ENCODE results near the gene LILRB1. TPM values are rescaled to one million over a fixed set of nuclear protein-coding genes. Genes with fewer than 3 reads are reported as not detected.

LILRB1 gene
- total and polyA plus RNA-seq, 2 of the 13 experiments (the other 11 are each of a cell fraction or from before 2014, with no cell fraction given) = not detected

- no peak for TF ChIP-seq E2F2 (CRISPR knock-in tag; IDR thresholded peaks at IDR 0.05; ENCODE audit: borderline replicate concordance)
- TF ChIP-seq MBD4 (IDR thresholded peaks at IDR 0.05; ENCODE audit: borderline replicate concordance, low read length) = no peak
- TF ChIP-seq PAF1 (CRISPR knock-in tag; IDR thresholded peaks at IDR 0.05) = no peak
- no peak for TF ChIP-seq TMF1 (CRISPR knock-in tag; IDR thresholded peaks at IDR 0.05; ENCODE audit: low read depth)
- TF ChIP-seq MTA3 (CRISPR knock-in tag; IDR thresholded peaks at IDR 0.05) = no peak
- no peak for TF ChIP-seq ZNF850 (CRISPR knock-in tag; conservative IDR thresholded peaks at IDR 0.05)
- no peak for TF ChIP-seq ZNF343 (CRISPR knock-in tag; IDR thresholded peaks at IDR 0.05)
- no peak for TF ChIP-seq PHB2 (IDR thresholded peaks at IDR 0.05; ENCODE audit: partially characterized antibody)
- no peak for TF ChIP-seq ZNF276 (CRISPR knock-in tag; IDR thresholded peaks at IDR 0.05; ENCODE audit: low read depth)
- no peak for TF ChIP-seq LRRFIP1 (CRISPR knock-in tag; conservative IDR thresholded peaks at IDR 0.05)
- no peak for TF ChIP-seq CREB1 (IDR thresholded peaks at IDR 0.05)
- TF ChIP-seq CREB1 (CRISPR knock-in tag; IDR thresholded peaks at IDR 0.05) = no peak
- TF ChIP-seq ZNF773 (CRISPR knock-in tag; IDR thresholded peaks at IDR 0.05; ENCODE audit: borderline replicate concordance) = no peak
Measured at GRCh38 chr19:54586397-54586796, 43.9 kb upstream of the LILRB1 start (continued).

Measured in HepG2 (cell line).